ENCODE data around the gene TRIM47. TPM values are rescaled to one million over a fixed set of nuclear protein-coding genes. Genes with fewer than 3 reads are reported as not detected.
"Not testable (repeated sequence)": the region's sequence is repeated elsewhere in the genome, so short reads cannot be mapped to it uniquely, and the experiment has no call there.

Gene TRIM47
- total and polyA plus RNA-seq, 2 experiments from 2014 or later = 2.9 to 4.6 TPM

DNA sequence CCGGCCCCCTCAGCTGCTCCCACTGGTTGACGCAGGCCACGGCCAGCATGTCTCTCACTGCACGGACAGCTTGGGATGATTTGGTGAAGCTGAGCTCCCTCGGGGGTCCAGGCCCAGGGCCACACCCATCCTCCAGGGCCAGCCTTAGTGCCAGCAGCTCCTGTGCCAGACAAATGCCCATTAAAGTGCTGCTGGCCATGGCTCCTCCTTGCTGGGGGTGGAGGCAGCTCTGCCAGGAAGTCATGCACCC is 2.5 kb downstream of the TRIM47 start:
- H3K4me1 ChIP-seq (ENCODE audit: low read depth) = peaks cover 15% of the 10 kb centered on the region

DNA sequence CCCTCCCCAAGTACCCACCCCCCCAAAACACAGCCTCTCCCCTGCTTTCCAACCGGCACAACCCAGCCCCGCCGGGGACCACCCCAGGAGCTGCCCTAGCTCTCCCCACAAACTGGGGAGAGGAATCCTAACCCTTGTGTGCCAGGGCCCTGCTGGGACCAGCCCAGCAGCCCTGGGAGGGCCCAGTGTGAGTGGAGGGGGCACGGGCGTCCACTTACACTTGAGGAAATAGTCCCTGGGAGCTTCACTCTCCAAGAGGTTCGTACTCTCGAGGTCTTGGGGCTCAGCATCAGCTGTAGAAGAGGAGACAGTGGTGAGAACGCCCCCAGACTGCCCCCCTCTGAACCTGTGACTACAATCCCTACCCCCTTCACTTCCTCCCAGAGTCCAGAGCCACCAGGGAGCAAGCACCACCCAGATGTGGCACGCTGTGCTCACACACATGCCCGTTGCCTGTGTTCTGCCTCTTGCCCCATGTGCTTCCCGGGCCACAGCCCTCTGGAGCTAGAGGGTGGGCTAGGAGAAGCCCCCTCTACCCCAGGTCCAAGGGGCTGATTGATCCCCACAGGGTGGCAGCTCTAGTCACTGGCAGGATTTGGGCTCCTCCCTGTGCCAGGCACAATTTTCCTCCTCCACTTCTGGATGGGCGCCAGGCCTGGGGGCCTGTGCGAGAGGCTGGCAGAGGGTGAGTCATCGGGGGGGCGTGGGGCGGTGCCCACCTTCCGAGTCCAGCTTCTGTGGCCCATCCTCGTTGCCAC is 3.0 kb downstream of the TRIM47 start:
- peaks cover 30% of the 10 kb centered on the region for H3K27me3 ChIP-seq
- H3K4me3 ChIP-seq = no peak overlapping the region
- no peak for DNase-seq (ENCODE audit: low read depth in 1 of 2, low spot score in 1 of 2)
- TF ChIP-seq, protein P1, sequence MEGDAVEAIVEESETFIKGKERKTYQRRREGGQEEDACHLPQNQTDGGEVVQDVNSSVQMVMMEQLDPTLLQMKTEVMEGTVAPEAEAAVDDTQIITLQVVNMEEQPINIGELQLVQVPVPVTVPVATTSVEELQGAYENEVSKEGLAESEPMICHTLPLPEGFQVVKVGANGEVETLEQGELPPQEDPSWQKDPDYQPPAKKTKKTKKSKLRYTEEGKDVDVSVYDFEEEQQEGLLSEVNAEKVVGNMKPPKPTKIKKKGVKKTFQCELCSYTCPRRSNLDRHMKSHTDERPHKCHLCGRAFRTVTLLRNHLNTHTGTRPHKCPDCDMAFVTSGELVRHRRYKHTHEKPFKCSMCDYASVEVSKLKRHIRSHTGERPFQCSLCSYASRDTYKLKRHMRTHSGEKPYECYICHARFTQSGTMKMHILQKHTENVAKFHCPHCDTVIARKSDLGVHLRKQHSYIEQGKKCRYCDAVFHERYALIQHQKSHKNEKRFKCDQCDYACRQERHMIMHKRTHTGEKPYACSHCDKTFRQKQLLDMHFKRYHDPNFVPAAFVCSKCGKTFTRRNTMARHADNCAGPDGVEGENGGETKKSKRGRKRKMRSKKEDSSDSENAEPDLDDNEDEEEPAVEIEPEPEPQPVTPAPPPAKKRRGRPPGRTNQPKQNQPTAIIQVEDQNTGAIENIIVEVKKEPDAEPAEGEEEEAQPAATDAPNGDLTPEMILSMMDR (IDR thresholded peaks at IDR 0.05; ENCODE audit: low read depth, low read length) = no peak
- H3K9me3 ChIP-seq (ENCODE audit: low read depth) = no peaks in the 10 kb centered on the region
- H3K4me1 ChIP-seq (ENCODE audit: low read depth) = peaks cover 15% of the 10 kb centered on the region
- H3K27ac ChIP-seq = no peak overlapping the region
- no peaks in the 10 kb centered on the region for H3K36me3 ChIP-seq

More for the DNA sequence above, 2.5 kb downstream of the TRIM47 start:
- H3K27me3 ChIP-seq = peaks cover 30% of the 10 kb centered on the region
- no peak overlapping the region for H3K4me3 ChIP-seq
- no peak for DNase-seq (ENCODE audit: low read depth in 1 of 2, low spot score in 1 of 2)
- H3K27ac ChIP-seq = no peak overlapping the region
- H3K36me3 ChIP-seq = no peaks in the 10 kb centered on the region
- TF ChIP-seq, protein P1 (IDR thresholded peaks at IDR 0.05; ENCODE audit: low read depth, low read length) = no peak
- no peaks in the 10 kb centered on the region for H3K9me3 ChIP-seq (ENCODE audit: low read depth)

DNA sequence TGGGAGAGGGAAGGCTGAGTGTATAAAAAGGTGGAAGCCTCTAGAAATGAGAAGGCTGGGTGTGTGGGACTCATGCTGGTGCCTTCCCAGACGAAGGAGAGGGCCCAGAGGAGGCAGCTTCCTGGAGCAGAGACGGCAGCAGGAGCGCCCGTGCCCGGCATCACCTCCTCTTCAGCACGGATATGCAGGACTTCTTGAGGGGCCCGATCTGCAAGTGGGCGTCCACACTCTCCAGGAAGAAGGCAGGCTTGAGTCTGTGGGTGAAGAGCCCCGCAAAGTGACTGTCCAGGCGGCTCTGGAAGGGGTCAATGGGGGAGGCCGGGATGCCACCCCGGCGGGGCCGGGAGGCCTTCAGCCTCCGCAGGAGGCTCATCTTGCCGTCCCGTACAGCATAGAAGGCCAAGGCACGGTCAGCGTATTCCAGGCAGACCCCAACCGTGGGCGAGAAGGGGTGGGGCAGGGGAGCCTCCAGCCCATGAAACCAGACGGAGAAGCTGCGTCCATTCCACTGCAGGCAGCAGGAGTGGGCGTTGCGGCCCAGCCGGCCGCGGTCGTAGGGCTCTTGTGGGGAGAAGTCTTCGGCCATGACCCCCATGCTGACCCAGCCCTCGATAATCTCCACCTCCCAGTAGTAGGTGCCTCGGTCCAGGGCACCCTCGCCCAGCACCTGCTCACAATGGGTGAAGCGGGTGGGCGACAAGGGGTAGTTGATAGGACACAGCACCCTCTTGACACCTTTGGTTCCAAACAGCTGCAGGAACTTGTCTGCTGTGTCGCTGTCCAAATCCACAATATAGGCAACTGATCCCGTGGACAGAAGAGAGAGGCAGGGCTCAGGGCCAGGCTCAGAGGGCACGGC is 3.8 kb downstream of the TRIM47 start:
- no peak overlapping the region for H3K4me3 ChIP-seq
- DNase-seq (ENCODE audit: low read depth in 1 of 2, low spot score in 1 of 2) = no peak
- no peaks in the 10 kb centered on the region for H3K9me3 ChIP-seq (ENCODE audit: low read depth)
- H3K27ac ChIP-seq = no peak overlapping the region
- TF ChIP-seq, protein P1 (IDR thresholded peaks at IDR 0.05; ENCODE audit: low read depth, low read length) = no peak
- H3K27me3 ChIP-seq = peaks cover 30% of the 10 kb centered on the region
- no peaks in the 10 kb centered on the region for H3K36me3 ChIP-seq
- peaks cover 15% of the 10 kb centered on the region for H3K4me1 ChIP-seq (ENCODE audit: low read depth)

DNA sequence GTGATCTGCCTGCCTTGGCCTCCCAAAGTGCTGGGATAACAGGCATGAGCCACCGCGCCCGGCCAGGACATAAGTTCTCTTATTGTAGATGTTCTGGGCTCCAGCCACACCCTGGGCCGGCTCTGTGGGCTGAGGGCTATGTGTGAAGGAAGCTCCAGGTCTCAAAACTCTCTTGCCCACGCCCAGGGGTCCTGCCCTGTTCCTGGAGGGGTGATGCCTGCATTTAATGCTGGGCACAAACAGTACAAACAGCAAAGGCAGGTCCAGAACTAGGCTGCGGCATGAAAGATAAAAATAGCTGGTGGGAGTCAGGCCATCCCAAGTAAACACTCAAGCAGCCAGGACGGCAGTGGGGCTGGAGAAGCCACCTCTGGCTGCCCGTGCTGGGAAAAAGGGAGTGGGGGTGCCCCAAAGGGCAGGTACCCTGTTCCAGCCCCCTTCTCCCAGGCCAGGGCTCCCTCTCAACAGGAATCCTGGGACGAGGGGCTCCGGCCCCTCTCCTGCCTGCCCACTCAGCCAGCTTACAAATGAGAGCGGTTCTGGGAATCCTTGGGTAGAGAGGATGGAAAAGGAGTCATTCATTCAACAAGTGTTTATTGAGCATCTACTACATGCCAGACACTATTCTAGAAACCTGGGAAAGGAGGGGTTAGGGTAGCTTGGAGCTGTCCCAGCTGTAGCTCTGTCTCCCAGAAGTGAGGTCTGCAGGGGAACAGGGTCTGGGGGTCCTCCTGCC is 4.6 kb downstream of the TRIM47 start:
- Histone ChIP-seq H3K4me3 (no peak overlapping the region), H3K27ac (peak overlapping the region; percentile 85), H3K27me3 (peaks cover 26% of the 10 kb centered on the region), H3K36me3 (no peaks in the 10 kb centered on the region), H3K4me1 (ENCODE audit: low read depth) (peaks cover 15% of the 10 kb centered on the region), H3K9me3 (ENCODE audit: low read depth) (no peaks in the 10 kb centered on the region)
- TF ChIP-seq, protein P1 (IDR thresholded peaks at IDR 0.05; ENCODE audit: low read depth, low read length) = no peak
- DNase-seq (ENCODE audit: low read depth in 1 of 2, low spot score in 1 of 2) = no peak

DNA sequence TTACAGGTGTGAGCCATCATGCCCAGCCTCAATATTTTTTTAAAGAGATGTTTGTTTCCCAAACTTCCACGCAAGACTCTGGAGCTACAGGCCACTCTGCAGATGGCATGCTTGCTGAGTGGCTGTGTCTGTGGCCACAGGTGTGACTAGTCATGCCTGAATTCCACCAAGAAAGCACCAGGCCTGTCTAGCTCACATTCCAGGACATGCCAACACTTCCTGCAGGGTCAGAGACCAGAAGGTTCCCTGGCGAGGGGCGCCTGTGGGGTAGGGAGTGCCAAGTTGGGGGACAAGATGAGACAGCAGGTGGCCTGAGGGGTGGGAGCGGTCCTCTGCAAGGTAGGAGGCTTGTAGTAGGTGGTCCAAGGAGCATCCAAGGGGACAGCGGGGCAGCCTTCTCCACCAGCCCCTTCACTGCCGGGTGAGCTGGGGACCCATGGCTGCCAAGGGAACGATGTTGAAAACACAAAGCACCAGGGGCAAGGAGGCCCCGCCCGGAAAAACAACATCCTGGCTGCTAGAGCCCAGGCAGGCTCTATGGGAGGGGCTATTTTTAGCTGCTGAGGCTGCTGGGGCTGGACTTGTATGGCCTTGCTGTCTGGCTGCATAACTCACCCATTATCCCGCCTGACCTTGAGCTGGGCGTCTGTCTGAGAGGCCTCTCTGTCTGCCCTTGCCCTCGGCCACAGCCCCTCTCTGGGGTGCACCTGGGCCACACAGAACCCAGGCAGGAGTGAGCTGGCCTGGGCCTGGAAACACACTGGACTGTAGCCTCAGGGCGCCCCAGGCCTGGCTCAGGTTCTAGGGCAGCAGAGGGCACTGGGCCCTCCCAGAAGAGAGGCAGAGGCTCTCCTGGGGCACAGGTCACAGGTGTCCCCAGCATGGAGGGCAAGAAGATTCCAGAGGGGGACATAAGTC is 5.7 kb downstream of the TRIM47 start:
- H3K27ac ChIP-seq = peak overlapping the region; percentile 85
- H3K36me3 ChIP-seq = no peaks in the 10 kb centered on the region
- peaks cover 16% of the 10 kb centered on the region for H3K27me3 ChIP-seq
- peak; percentile 77 to 83 for DNase-seq (ENCODE audit: low read depth in 1 of 2, low spot score in 1 of 2)
- TF ChIP-seq, protein P1 (IDR thresholded peaks at IDR 0.05; ENCODE audit: low read depth, low read length) = no peak
- H3K9me3 ChIP-seq (ENCODE audit: low read depth) = no peaks in the 10 kb centered on the region
- H3K4me1 ChIP-seq (ENCODE audit: low read depth) = peaks cover 15% of the 10 kb centered on the region
- H3K4me3 ChIP-seq = no peak overlapping the region

DNA sequence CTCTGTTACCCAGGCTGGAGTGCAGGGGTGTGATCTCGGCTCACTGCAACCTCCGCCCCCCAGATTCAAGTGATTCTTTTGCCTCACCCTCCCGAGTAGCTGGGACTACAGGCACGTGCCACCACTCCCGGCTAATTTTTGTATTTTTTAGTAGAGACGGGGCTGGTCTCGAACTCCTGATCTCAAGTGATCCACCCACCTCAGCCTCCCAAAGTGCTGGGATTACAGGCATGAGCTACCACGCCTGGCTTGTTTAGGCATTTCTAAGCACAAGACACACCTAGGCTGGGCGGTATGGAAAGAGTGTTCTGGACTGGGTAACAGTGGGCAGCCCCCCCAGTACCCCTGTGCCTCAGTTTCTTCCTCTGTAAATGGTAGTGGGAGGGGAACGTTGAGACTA is 8.2 kb downstream of the TRIM47 start:
- H3K4me1 ChIP-seq (ENCODE audit: low read depth) = peaks cover 15% of the 10 kb centered on the region
- DNase-seq (ENCODE audit: low read depth in 1 of 2, low spot score in 1 of 2); H3K27me3 ChIP-seq; H3K36me3 ChIP-seq; H3K4me3 ChIP-seq; H3K9me3 ChIP-seq (ENCODE audit: low read depth); H3K27ac ChIP-seq: not testable (repeated sequence)
